K562 (cell line): ENCODE measurements around the gene RNU1-2. TPM values are rescaled to one million over a fixed set of nuclear protein-coding genes. Genes with fewer than 3 reads are reported as not detected.

ENCODE experiments used
- ARID1B ChIP-seq: fragments of 450-650 bp; IDR thresholded peaks from 2 replicates; pipeline ENCODE4 v1.6.1; 2016; ENCODE audit warnings: antibody characterized with exemption, mild to moderate bottlenecking, inconsistent platforms
- ATF7 ChIP-seq: fragments of 450-650 bp; IDR thresholded peaks from 2 replicates; pipeline ENCODE4 v1.7.1; 2014; ENCODE audit warnings: mild to moderate bottlenecking, moderate library complexity
- EWSR1 ChIP-seq: fragments of 450-650 bp; IDR thresholded peaks from 2 replicates; pipeline ENCODE4 v1.6.1; 2018; ENCODE audit warnings: borderline replicate concordance, mild to moderate bottlenecking, low read depth, moderate library complexity; ENCODE audit not compliant: partially characterized antibody
- FIP1L1 ChIP-seq: fragments of 200-400 bp; formaldehyde crosslinking; IDR thresholded peaks from 2 replicates; pipeline ENCODE4 v1.6.1; 2018; ENCODE audit warnings: mild to moderate bottlenecking, low read depth, low read length; ENCODE audit not compliant: poor library complexity, severe bottlenecking
- HDAC2 ChIP-seq: fragments of 450-650 bp; IDR thresholded peaks from 2 replicates; pipeline ENCODE4 v1.6.1; 2016; ENCODE audit warnings: mild to moderate bottlenecking
- KDM5B ChIP-seq: fragments of 200-600 bp; sonication (generic); IDR thresholded peaks from 2 replicates; pipeline ENCODE4 v1.6.1; 2012; ENCODE audit warnings: low read depth, mild to moderate bottlenecking, moderate library complexity, low read length, control low read depth, inconsistent platforms; ENCODE audit not compliant: insufficient replicate concordance
- MAFK ChIP-seq: IDR thresholded peaks from 2 replicates; pipeline ENCODE4 v1.6.1; 2011; ENCODE audit warnings: low read length, improper control_type of control experiment
- NBN ChIP-seq: fragments of 450-650 bp; IDR thresholded peaks from 2 replicates; pipeline ENCODE4 v1.6.1; 2016; ENCODE audit warnings: low read depth, mild to moderate bottlenecking
- RBBP5 ChIP-seq: fragments of 200-600 bp; sonication (generic); IDR thresholded peaks from 2 replicates; pipeline ENCODE4 v1.6.1; 2012; ENCODE audit warnings: borderline replicate concordance, mild to moderate bottlenecking, low read length, control low read depth, inconsistent platforms; ENCODE audit not compliant: insufficient read depth, poor library complexity, severe bottlenecking
- RCOR1 ChIP-seq, 2 experiments: IDR thresholded peaks; 2 replicates each; pipeline ENCODE4 v1.6.1; 2012; ENCODE audit warnings: low read depth in 2 of 2, low read length in 2 of 2, borderline replicate concordance in 1 of 2, improper control_type of control experiment in 1 of 2
- SIN3B ChIP-seq: fragments of 450-650 bp; IDR thresholded peaks from 2 replicates; pipeline ENCODE4 v1.6.1; 2017; ENCODE audit warnings: low read depth, mild to moderate bottlenecking, moderate library complexity
- STAT5B ChIP-seq: fragments of 250-450 bp; sonication (Bioruptor Pico); IDR thresholded peaks from 2 replicates; pipeline ENCODE4 v1.8.0; 2021; ENCODE audit warnings: mild to moderate bottlenecking, inconsistent platforms
- XRCC5 ChIP-seq: fragments of 200-400 bp; formaldehyde crosslinking; IDR thresholded peaks from 2 replicates; pipeline ENCODE4 v1.6.1; 2017; ENCODE audit warnings: low read depth, mild to moderate bottlenecking, low read length
- YY1 ChIP-seq, 3 experiments: IDR thresholded peaks; 2 replicates each; pipeline ENCODE4 v1.6.1; 2011; ENCODE audit warnings: low read length in 2 of 3, mild to moderate bottlenecking in 2 of 3, moderate library complexity in 2 of 3, borderline replicate concordance in 1 of 3, control low read depth in 1 of 3, low read depth in 1 of 3; ENCODE audit not compliant: insufficient read depth in 3 of 3, insufficient replicate concordance in 2 of 3, control insufficient read depth in 1 of 3, insufficient read length in 1 of 3; ENCODE audit errors: extremely low read depth in 1 of 3
- ZNF12 ChIP-seq: sonication (generic); formaldehyde crosslinking; IDR thresholded peaks from 2 replicates; pipeline ENCODE4 v1.4.0; 2020; ENCODE audit warnings: mild to moderate bottlenecking, missing genetic modification reagents
- ZNF232 ChIP-seq: sonication (generic); formaldehyde crosslinking; IDR thresholded peaks from 2 replicates; pipeline ENCODE4 v1.8.0; 2022; ENCODE audit warnings: mild to moderate bottlenecking, missing genetic modification reagents
- polyA plus RNA-seq, 8 experiments: library from polyadenylated mRNA; depleted of rRNA in 4 of 8; stranded (reverse) in 5 of 8; unstranded in 3 of 8; fragments of >200 nt; fragmentation: Nextera tagmentation in 2 of 8; fragmentation: Illumina TruSeq in 1 of 8; extraction: Ambion mirVana in 2 of 8; extraction: Trizol in 1 of 8; gene quantifications; 2 replicates each; pipeline versions ENCODE4 v1.2.1 to v1.2.3, GENCODE V29; 2011 to 2014; ENCODE audit warnings: inconsistent platforms in 1 of 8, missing spikeins in 1 of 8
- total RNA-seq, 7 experiments: library from RNA; depleted of rRNA in 6 of 7; stranded (reverse); fragments of >200 nt in 6 of 7; fragmentation: Illumina TruSeq in 2 of 7; extraction: Trizol in 2 of 7; gene quantifications; 2 replicates each; pipeline versions ENCODE4 v1.2.1 to v1.2.3, GENCODE V29; 2011 to 2021; ENCODE audit warnings: low replicate concordance in 1 of 7
- TF ChIP-seq, protein P1 (sequence below), 3 experiments: fragments of 200-800 bp in 1 of 3; fragments of 250-450 bp in 1 of 3; fragments of 450-650 bp in 1 of 3; sonication (Bioruptor Pico) in 1 of 3; sonication (Bioruptor generic) in 1 of 3; formaldehyde crosslinking in 1 of 3; IDR thresholded peaks; 2 replicates each; pipeline versions ENCODE4 v1.6.1 to v1.8.0; 2016 to 2022; ENCODE audit warnings: mild to moderate bottlenecking in 2 of 3, missing genetic modification characterization in 2 of 3, missing compliant biosample characterization in 1 of 3, moderate library complexity in 1 of 3
- TF ChIP-seq, protein P2 (sequence below), 2 experiments: fragments of 150-350 bp in 1 of 2; IDR thresholded peaks; 2 replicates each; pipeline ENCODE4 v1.6.1; 2012 to 2016; ENCODE audit warnings: low read depth in 2 of 2, low read length in 2 of 2, mild to moderate bottlenecking in 1 of 2, moderate library complexity in 1 of 2
- TF ChIP-seq, protein P3 (sequence below): fragments of 250-450 bp; sonication (Bioruptor Pico); IDR thresholded peaks from 2 replicates; pipeline ENCODE4 v1.6.1; 2021; ENCODE audit warnings: mild to moderate bottlenecking

Gene RNU1-2
- total and polyA plus RNA-seq, 9 of the 15 experiments (the other 6 are each of a cell fraction or from before 2014, with no cell fraction given), result under 0.01 to 32,823 (median 2,538) TPM; not detected in 4

DNA sequence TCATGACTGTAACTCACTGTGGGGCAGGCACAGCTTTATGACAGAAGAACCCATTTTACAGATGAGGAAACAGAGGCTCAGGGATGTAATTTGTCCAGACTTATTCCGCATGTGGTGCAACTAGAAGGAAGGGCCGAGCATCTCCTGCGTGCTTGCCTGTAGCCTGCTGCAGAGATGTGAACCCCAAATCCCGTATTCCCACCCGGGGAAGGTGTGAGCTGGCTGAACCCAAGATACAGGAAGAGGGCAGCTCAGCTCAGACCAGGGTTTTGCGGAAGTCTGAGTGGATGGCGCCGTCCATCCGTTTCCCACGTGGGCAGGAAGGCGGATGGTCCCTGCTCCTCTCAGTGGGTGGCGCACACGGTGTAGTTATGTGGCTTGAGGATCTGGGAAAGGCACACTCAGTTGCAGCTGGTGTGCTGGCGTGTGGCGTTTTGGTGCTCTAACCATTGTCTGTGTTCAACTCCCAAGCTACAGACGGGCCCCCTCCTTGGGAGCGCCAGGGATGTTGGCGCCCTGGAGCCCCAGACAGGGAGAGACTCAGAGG is 27.2 kb downstream of the RNU1-2 start (continued):
- TF ChIP-seq, protein P1, sequence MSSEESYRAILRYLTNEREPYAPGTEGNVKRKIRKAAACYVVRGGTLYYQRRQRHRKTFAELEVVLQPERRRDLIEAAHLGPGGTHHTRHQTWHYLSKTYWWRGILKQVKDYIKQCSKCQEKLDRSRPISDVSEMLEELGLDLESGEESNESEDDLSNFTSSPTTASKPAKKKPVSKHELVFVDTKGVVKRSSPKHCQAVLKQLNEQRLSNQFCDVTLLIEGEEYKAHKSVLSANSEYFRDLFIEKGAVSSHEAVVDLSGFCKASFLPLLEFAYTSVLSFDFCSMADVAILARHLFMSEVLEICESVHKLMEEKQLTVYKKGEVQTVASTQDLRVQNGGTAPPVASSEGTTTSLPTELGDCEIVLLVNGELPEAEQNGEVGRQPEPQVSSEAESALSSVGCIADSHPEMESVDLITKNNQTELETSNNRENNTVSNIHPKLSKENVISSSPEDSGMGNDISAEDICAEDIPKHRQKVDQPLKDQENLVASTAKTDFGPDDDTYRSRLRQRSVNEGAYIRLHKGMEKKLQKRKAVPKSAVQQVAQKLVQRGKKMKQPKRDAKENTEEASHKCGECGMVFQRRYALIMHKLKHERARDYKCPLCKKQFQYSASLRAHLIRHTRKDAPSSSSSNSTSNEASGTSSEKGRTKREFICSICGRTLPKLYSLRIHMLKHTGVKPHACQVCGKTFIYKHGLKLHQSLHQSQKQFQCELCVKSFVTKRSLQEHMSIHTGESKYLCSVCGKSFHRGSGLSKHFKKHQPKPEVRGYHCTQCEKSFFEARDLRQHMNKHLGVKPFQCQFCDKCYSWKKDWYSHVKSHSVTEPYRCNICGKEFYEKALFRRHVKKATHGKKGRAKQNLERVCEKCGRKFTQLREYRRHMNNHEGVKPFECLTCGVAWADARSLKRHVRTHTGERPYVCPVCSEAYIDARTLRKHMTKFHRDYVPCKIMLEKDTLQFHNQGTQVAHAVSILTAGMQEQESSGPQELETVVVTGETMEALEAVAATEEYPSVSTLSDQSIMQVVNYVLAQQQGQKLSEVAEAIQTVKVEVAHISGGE (CRISPR knock-in tag; IDR thresholded peaks at IDR 0.05), result no peak
- TF ChIP-seq, protein P2, sequence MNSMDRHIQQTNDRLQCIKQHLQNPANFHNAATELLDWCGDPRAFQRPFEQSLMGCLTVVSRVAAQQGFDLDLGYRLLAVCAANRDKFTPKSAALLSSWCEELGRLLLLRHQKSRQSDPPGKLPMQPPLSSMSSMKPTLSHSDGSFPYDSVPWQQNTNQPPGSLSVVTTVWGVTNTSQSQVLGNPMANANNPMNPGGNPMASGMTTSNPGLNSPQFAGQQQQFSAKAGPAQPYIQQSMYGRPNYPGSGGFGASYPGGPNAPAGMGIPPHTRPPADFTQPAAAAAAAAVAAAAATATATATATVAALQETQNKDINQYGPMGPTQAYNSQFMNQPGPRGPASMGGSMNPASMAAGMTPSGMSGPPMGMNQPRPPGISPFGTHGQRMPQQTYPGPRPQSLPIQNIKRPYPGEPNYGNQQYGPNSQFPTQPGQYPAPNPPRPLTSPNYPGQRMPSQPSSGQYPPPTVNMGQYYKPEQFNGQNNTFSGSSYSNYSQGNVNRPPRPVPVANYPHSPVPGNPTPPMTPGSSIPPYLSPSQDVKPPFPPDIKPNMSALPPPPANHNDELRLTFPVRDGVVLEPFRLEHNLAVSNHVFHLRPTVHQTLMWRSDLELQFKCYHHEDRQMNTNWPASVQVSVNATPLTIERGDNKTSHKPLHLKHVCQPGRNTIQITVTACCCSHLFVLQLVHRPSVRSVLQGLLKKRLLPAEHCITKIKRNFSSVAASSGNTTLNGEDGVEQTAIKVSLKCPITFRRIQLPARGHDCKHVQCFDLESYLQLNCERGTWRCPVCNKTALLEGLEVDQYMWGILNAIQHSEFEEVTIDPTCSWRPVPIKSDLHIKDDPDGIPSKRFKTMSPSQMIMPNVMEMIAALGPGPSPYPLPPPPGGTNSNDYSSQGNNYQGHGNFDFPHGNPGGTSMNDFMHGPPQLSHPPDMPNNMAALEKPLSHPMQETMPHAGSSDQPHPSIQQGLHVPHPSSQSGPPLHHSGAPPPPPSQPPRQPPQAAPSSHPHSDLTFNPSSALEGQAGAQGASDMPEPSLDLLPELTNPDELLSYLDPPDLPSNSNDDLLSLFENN (IDR thresholded peaks at IDR 0.05; ENCODE audit: low read depth in 2 of 2, low read length in 2 of 2), result no peak
- TF ChIP-seq EWSR1, result no peak
- TF ChIP-seq HDAC2, result peak; percentile 97
- no peak for TF ChIP-seq ZNF232 (CRISPR knock-in tag)
- TF ChIP-seq ATF7, result no peak
- no peak for TF ChIP-seq MAFK
- no peak for TF ChIP-seq ARID1B
- TF ChIP-seq RCOR1 (IDR thresholded peaks at IDR 0.05; ENCODE audit: borderline replicate concordance in 1 of 2, low read depth in 2 of 2, low read length in 2 of 2), result peak; percentile 57 to 90; a peak in 3 of 4 replicates
- TF ChIP-seq ZNF12 (CRISPR knock-in tag), result no peak
- TF ChIP-seq XRCC5, result no peak
- no peak for TF ChIP-seq NBN
- no peak for TF ChIP-seq RBBP5
- TF ChIP-seq, protein P3, sequence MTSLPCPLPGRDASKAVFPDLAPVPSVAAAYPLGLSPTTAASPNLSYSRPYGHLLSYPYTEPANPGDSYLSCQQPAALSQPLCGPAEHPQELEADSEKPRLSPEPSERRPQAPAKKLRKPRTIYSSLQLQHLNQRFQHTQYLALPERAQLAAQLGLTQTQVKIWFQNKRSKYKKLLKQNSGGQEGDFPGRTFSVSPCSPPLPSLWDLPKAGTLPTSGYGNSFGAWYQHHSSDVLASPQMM (CRISPR knock-in tag), result no peak
- no peak for TF ChIP-seq YY1 (IDR thresholded peaks at IDR 0.05; ENCODE audit: borderline replicate concordance in 1 of 3, control insufficient read depth in 1 of 3, extremely low read depth in 1 of 3, insufficient read depth in 3 of 3, insufficient read length in 1 of 3, insufficient replicate concordance in 2 of 3, low read depth in 1 of 3, low read length in 2 of 3)
- no peak for TF ChIP-seq KDM5B
- TF ChIP-seq STAT5B (CRISPR knock-in tag), result no peak
- TF ChIP-seq FIP1L1, result no peak
- no peak for TF ChIP-seq SIN3B
